HG03039 (cell line): ENCODE data around the gene CBLN3.
"Not testable (repeated sequence)": the region's sequence is repeated elsewhere in the genome, so short reads cannot be mapped to it uniquely, and the experiment has no call there.

ENCODE experiments used
- ATAC-seq: cut with Tn5 transposase; IDR thresholded peaks from one replicate; pipeline ENCODE4 v1.9.1; 2021; ENCODE audit warnings: mild to moderate bottlenecking, moderate library complexity; ENCODE audit not compliant: unreplicated experiment

Gene CBLN3

GRCh38 chr14:24406416-24406815 lies 23.1 kb downstream of the CBLN3 start:
- no peak for ATAC-seq

- ATAC-seq, result no peak
These were observed 24.7 kb downstream of the CBLN3 start for GRCh38 chr14:24404814-24405213.

DNA sequence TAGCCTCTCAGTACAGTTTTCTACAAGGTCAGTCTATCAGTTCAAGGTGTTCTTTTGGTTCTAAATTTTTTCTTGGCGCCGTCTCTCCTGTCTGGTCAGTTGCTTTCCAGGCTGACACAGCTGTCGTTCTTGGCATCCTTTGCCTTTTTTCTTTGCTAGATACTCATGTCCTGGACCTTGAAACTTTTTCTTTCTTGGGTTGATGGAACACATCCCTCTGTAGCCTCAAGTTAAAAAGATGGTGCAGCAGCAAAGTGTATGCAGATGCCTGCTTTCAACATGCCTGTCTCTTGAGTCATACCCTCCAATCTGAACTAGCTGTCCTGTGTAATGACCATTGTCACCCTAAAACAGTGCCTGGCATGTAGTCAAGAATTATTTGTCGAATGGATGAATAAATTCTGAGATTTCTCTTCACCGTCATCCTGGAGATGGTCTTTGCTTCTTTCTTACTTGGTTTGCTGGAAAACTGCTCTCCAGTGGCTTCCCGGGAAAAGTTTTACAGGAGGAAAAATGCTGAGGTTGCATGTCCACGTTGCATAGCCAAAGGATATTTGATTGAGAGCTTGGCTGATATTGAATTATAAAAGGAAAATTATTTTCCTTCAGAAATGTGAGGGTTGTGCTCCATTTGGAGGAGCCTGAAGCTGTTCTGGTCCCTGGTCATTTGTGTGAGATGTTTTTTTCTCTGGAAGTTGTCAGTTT lies 26.0 kb downstream of the CBLN3 start:
- ATAC-seq, result no peak

DNA sequence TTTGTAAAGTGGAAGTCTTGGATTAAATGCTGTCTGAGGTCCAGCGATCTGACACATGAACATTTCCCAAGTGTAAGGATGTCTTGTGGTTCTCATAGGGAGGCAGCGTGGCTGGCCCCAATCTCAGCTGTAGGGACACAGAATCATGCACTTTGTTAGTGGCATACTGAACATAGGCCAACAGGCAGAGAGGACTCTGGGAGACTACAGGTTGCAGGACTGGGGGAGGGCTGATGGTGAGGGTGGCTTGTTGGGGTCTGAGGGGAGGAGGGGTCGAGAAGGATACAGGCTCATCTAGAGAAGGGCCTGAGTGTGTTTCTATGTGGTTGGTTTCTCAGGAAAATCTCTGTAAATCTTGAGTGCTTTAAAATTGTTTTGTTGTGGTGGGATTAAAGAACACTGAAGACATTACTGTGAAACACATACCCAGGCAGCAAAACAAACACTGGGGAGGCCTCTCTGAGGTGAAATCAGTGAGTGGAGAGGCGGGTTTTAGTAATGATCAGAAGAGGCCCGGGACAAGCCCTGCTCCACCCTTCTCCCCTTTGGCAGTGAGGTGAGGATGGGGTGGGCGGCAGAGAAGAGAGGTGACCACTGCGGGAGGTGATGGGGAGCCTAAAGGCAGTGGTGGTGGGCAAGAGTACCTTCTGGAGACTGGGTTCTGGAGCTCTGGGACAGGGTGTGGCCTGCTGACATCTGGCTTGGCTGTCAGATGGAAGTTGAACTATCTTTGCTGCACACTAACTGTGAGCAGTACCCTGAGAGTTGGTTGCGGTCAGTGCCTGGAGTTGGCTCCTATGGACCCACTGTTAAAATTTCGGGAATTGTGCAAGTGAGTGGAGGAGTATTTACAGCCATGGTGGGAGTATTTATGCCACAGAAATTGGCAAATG lies 27.4 kb downstream of the CBLN3 start:
- ATAC-seq, result no peak

GRCh38 chr14:24399999-24400718 lies 29.3 kb downstream of the CBLN3 start:
- ATAC-seq, result no peak

DNA sequence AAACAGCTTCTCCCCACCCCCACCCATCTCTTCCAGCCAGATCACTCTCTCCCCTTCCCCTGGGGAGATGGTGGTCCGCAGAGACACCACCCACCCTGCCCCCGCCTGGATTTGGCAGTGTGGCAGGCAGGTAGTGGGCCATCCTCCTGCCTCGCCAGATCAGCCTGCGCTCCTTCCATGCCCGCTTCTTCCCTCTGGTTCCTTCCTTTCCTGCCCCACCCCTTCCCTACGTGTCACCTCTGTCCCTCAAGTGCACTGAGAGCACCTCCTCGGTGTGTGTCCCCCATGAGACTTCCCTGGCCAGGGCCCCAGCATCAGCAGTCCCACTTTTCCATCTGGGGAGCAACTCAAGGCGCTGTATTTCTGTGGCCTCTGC lies 30.0 kb downstream of the CBLN3 start:
- ATAC-seq, result no peak

DNA sequence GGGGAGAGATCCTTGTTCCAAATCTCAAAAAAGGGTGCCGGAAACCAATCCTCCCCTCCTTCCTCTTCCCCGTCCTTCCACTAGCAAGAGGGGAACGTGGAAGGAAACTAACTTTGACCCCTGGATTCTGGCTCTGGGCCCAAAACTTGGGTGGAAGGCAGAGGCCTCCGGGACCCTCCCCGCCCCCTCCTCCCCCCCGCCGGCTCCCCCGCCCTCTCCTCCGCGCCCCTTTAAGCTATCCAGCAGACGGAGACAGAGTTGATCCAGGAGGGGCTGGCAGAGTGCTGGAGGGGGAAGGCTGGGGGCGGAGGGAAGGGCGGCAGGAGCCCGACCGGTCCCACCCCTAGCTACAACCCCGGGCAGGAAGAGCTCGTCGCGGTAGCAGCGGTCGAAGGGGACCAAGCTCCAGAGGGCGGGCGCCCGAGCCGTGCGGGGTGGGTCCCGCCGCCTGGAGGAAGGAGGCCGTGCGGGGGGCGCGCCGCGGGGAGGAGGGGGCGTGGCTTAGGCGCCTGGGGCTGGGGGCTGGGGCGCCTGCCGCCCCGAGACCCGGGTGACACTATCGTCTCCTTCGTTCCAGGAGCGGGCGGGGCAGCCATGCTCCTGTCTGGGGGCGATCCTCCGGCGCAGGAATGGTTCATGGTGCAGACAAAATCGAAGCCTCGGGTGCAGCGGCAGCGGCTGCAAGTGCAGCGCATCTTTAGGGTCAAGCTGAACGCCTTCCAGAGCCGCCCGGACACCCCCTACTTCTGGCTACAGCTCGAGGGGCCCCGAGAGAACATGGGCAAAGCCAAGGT lies 30.6 kb downstream of the CBLN3 start, which contains the start of gene NYNRIN:
TSS of gene NYNRIN (plus strand) at position 351 of the 794 bp plus-strand sequence. CDS start at position 595, 244 bp downstream.
- ATAC-seq, result no peak

DNA sequence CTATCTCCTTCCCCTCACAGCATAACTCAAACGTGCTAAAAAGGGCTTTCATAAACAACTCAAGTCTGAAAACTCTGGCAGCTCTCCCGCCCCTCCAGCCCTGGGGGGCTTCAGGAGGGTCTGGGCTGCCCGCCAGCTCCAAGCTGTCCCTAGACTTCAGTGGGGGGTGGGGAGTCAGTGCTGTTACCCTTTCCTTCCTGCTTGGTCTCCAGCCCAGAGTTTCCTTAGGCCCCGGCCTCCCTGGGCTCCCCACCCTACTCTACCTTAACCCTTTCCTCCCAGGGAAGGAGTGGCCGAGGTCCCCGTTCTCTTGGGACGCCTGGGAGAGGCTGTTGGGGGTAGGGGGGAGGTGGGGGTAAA lies 31.2 kb downstream of the CBLN3 start:
- no peak for ATAC-seq

DNA sequence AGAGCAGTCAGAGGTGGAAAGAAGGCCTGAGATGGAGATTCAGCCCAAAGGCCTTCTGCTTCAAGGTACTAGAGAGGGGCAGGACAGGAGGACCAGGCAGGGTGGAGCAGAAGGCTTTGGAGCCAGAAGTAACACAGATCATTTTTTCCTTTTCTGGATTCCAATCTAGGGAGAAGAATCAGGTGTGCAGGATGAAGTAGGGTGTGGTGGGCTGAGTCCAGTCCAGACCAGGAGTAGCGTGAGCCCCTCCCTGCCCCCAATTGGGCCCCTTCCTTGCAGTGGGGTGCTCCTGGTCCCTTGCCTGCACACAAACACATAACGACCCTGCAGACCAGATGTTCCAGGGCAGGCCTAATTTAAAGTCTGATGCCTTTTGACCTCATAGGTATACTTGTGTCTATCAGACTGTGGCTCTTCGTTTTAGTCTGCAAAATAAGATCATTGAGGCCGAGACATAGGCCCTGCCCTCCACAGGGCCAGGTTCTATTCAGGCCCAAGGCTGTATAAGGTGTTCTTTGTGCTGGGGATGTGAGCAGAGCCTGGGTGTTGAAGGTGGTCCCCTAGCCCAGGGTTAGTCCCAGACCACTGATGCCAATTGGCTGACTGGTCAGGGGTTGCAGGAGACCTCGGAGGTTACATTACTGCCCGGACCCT lies 31.7 kb downstream of the CBLN3 start:
- no peak for ATAC-seq

DNA sequence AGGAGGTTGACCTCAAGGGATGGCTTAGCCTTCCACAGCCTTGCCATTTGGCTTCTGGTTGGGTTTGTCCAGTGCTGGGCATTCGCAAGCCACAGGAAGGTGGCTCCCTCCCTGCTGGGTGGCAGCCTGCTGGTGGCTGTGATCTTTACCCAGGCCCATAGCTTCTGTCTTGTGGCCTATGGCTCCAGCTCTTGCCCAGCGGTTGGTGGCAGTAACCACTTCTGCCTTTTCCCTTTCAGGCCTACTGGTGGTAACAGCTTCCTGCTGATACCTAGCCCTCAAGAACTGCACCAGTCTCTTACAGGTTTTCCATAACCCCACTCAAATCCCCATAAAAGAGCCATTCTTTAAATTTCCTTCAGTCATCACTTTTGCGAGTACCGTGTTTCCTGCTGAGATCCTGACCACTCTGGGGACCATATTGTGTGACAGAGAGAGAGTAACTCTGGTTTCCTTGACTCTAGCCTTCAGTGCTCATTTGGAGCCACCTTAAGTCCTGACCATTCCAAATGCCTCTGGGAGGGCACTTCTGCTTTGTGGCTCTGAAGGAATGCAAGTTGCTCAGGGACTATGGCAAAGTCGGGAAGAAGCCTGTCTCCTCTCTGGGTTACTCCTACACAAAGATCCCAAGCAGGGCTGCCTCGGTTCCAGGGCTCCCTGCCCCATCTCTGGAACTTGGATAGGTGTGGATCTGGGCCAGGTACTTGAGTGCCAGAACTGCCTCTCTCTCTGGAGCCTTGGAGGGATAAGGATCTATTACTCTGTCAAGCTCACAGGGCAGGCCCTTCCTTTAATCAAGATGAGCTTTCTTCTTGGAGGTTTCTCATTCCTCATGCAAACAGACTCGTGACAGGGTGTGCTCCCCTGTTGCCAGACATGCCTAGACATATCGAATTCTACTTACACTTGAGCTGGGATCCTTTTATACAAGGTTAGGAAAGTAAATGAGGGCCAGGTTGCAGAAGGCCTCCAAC lies 33.6 kb downstream of the CBLN3 start:
- no peak for ATAC-seq

GRCh38 chr14:24394275-24394674 lies 35.2 kb downstream of the CBLN3 start:
- no peak for ATAC-seq

DNA sequence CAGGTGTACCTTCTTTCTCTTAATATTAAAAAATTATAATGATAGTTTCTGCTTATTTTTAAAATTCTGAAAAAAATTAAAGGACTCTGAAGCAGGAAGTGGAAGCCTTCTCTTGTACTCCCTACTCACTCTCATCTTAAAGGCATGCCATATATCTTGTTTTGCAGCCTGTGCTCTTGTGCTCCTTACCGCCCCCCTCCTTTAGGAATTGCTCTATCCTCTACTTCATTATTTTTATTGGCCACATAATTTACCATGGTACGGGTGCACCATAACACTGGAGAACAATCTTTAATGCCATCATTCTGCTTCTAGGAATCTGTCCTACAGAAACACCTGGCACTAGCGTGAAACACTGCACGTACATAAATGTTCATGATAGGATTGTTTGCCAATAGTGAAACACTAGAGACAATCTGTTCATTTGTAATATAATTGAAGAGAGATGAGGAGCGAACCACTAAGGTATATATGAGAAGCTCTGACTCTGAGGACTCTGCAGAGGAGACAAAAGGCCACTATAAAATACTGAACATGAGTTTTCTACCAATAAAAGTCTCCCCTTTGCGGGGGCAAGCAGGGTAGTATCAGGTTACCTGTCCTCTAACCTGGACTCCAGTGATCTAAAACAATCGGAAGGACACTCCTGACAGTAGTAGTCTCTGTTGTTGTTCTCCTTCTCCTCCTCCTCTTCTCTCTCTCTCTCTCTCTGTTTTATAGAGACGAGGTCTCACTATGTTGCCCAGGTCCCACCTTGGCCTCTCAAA lies 37.0 kb downstream of the CBLN3 start:
- no peak for ATAC-seq

DNA sequence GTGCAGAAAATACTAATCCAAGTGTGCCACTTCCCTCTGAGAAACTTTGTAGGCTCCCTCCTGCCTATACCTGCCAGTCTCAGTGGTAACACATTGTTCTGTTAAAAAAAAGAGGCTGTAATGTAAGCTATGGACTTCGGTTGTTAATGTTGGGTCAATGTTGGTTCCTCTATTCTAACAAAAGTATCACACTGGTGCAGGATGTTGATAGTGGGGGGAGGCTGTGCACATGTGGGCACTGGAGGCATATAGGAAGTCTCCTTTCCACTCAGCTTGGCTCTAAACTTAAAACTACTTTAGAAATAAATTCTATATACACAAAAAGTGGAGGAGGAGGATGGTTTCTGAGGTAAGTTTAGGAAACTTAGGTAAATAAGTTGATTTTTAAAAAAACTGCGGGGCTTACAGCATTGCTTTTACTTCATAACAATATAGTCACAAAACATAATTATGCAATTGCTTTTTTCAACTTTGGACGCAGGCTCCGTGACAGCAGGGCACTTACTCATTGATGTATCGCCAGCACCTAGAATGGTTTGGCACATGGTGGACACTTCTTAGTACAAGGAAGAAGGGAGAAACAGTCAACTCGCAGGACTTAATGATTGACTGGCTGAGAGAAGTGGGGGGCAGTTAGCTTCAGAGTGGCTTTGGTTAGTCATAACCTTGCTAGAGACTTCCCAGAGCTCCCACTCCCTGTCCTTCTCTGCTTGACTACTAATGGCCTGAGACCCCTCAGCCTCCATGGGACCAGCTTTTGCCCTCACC lies 38.6 kb downstream of the CBLN3 start:
- no peak for ATAC-seq

DNA sequence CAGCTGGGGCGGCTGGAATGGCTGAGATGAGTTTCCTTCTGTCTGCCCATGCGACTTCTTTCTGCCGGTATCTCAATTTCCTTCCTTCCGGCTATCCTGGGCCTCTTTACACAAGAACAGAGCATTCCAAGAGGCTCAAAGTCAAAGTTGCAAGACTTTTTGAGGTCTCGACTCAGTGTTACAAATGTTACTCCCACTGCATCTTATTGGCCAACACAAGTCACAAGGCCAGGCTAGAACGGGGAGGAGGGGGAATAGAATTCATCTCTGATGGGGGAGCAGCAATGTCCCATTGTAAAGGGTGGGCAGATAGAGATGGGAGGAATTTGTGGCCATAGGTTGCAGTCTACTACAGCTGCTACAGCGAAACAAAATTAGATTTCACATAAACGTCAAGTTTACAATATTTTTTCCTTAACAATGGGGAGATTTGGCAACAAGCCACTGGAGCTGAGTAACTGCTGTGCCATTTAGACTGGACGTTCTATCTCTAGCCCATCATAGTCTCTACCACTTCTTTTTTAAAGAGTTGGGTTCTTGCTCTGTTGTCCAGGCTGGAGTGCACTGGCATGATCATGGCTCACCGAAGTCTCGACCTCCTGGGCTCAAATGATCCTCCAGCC lies 40.1 kb downstream of the CBLN3 start:
- ATAC-seq, result no peak

DNA sequence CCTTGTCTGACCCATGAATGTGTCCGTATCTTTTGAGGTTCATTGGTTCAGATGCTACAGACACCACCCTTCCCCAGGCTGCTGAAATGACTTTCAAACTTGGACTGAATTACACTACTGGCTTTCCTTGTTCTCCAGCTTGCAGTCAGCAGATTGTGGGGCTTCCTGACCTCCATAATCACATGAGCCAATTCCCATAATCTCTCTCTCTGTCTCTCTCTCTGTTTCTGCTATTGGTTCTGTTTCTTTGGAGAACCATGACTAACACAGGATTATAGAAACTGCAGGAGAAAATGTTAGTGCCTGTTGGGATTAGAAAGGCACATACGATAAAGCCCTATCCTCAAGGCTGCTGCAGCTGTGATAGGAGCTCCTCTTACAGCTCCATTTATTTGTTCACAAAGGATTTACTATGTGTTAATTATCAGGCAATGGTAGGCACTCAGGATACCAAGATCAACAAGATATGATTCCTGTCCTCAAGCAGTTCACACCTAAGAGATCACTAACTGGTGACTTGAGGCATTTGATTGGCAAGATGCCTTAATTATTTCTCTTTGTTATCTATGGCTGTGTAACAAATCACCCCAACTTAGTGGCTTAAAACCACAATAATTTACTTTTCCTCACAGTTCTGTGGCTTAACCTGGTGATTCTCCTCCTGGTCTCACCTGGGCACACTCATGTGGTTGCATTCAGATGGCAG lies 40.8 kb downstream of the CBLN3 start:
- ATAC-seq, result no peak

- ATAC-seq, result not testable (repeated sequence)
These were observed 41.9 kb downstream of the CBLN3 start for GRCh38 chr14:24387579-24387978.

DNA sequence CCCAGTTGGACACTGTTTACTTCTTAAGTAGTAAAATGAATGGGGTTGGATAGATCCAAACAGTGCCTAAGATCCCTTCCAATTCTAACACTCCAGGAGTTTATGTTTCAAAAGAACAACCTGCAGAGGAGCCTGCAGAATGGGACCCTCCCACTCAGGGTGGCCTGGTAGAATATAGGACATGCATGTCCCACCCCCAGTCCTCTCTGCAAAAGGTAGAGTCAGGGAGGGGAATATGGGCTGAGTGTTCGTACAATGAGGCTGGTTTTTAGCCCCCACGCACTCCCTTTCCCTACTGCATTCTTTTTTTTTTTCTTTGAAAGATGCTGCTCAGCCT lies 42.5 kb downstream of the CBLN3 start:
- no peak for ATAC-seq
